Esophagus muscularis mucosa (tissue), 3 donors: ENCODE results near the gene CLEC18A.

Experiments
- EP300 ChIP-seq: sonication (generic); formaldehyde crosslinking; IDR thresholded peaks from one replicate; pipeline ENCODE4 v1.6.1; 2017; ENCODE audit warnings: antibody characterized with exemption
- TF ChIP-seq, protein P1 (sequence below), 3 experiments: fragments of 200-600 bp in 2 of 3; fragments of 450-650 bp in 1 of 3; sonication (generic) in 2 of 3; IDR thresholded peaks; one replicate each; pipeline ENCODE4 v1.5.1; 2017 to 2019; ENCODE audit warnings: antibody characterized with exemption in 3 of 3, mild to moderate bottlenecking in 2 of 3, moderate library complexity in 1 of 3

- TF ChIP-seq, protein P1, sequence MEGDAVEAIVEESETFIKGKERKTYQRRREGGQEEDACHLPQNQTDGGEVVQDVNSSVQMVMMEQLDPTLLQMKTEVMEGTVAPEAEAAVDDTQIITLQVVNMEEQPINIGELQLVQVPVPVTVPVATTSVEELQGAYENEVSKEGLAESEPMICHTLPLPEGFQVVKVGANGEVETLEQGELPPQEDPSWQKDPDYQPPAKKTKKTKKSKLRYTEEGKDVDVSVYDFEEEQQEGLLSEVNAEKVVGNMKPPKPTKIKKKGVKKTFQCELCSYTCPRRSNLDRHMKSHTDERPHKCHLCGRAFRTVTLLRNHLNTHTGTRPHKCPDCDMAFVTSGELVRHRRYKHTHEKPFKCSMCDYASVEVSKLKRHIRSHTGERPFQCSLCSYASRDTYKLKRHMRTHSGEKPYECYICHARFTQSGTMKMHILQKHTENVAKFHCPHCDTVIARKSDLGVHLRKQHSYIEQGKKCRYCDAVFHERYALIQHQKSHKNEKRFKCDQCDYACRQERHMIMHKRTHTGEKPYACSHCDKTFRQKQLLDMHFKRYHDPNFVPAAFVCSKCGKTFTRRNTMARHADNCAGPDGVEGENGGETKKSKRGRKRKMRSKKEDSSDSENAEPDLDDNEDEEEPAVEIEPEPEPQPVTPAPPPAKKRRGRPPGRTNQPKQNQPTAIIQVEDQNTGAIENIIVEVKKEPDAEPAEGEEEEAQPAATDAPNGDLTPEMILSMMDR (IDR thresholded peaks at IDR 0.05) = no peak
- no peak for TF ChIP-seq EP300
These were observed 32.9 kb upstream of the CLEC18A start for GRCh38 chr16:69918241-69918640.
